OCI-LY7 (cell line): Measurements from ENCODE around the gene GPR61. TPM values are rescaled to one million over a fixed set of nuclear protein-coding genes. Genes with fewer than 3 reads are reported as not detected.

Experiments used
- BruUV-seq: library from RNA; stranded (reverse); fragments of 400-500 nt; replicated peaks from 2 replicates; lab custom pipeline; 2021; lab: Mats Ljungman, UMichigan
- CTCF ChIA-PET: fragments of 300-600 bp; sonication (Branson Sonifier 250); formaldehyde crosslinking; loops from one replicate; lab custom pipeline; 2022; ENCODE audit warnings: antibody characterized with exemption; ENCODE audit not compliant: unreplicated experiment; lab: Charles Lee
- POLR2A ChIA-PET: fragments of 300-600 bp; sonication (Branson Sonifier 250); formaldehyde crosslinking; loops from one replicate; lab custom pipeline; 2022; ENCODE audit warnings: antibody characterized with exemption; lab: Charles Lee
- DNase-seq: peaks from one replicate; pipeline ENCODE4 v3.0.0-alpha.2; 2015; ENCODE audit warnings: low spot score
- H2AFZ ChIP-seq: fragments of 200-600 bp; sonication (generic), shearing (Covaris generic); 2 replicates; pipeline ENCODE4 v1.6.1; 2014; ENCODE audit warnings: mild to moderate bottlenecking, antibody characterized with exemption, low read length, moderate library complexity
- H3K27ac ChIP-seq: fragments of 200-600 bp; sonication (generic); 2 replicates; pipeline ENCODE4 v1.5.1; 2014; ENCODE audit warnings: mixed run types, low read depth, mild to moderate bottlenecking, moderate library complexity, low read length, inconsistent platforms; ENCODE audit not compliant: poor library complexity, severe bottlenecking
- H3K36me3 ChIP-seq: fragments of 200-600 bp; sonication (generic); 2 replicates; pipeline ENCODE4 v1.6.1; 2014; ENCODE audit warnings: mild to moderate bottlenecking, antibody characterized with exemption, low read length, moderate library complexity, mixed read lengths; ENCODE audit not compliant: insufficient read depth
- H3K4me1 ChIP-seq: fragments of 200-600 bp; sonication (generic); 2 replicates; pipeline ENCODE4 v1.5.1; 2014; ENCODE audit warnings: mild to moderate bottlenecking, low read length; ENCODE audit not compliant: insufficient read depth, poor library complexity, severe bottlenecking
- H3K4me2 ChIP-seq: fragments of 200-600 bp; sonication (generic); 2 replicates; pipeline ENCODE4 v1.6.1; 2014; ENCODE audit warnings: mild to moderate bottlenecking, low read length
- H3K4me3 ChIP-seq: fragments of 200-600 bp; sonication (generic); 2 replicates; pipeline ENCODE4 v1.5.1; 2014; ENCODE audit warnings: mild to moderate bottlenecking, low read depth, low read length; ENCODE audit not compliant: poor library complexity, severe bottlenecking
- H3K79me2 ChIP-seq: fragments of 200-600 bp; sonication (generic); 2 replicates; pipeline ENCODE4 v1.6.1; 2016; ENCODE audit warnings: low read depth, mild to moderate bottlenecking, low read length, moderate library complexity, mixed read lengths; ENCODE audit not compliant: insufficient read depth
- H3K9me2 ChIP-seq: fragments of 200-600 bp; sonication (generic); 2 replicates; pipeline ENCODE4 v1.6.1; 2016; ENCODE audit warnings: mild to moderate bottlenecking, low read length, mixed read lengths; ENCODE audit not compliant: insufficient read depth
- H3K9me3 ChIP-seq: fragments of 200-600 bp; sonication (generic); 2 replicates; pipeline ENCODE4 v1.6.1; 2014; ENCODE audit warnings: mild to moderate bottlenecking, mixed run types, low read length, mixed read lengths
- H4K20me1 ChIP-seq: fragments of 200-600 bp; sonication (generic); 2 replicates; pipeline ENCODE4 v1.6.1; 2014; ENCODE audit warnings: mild to moderate bottlenecking, antibody characterized with exemption, low read length, moderate library complexity, mixed read lengths; ENCODE audit not compliant: insufficient read depth
- CTCF ChIP-seq: fragments of 200-600 bp; sonication (generic); conservative IDR thresholded peaks from 2 replicates; pipeline ENCODE4 v1.5.1; 2014; ENCODE audit warnings: mild to moderate bottlenecking, antibody characterized with exemption, low read length, moderate library complexity, mixed read lengths
- EZH2phosphoT487 ChIP-seq: fragments of 200-600 bp; sonication (generic); IDR thresholded peaks from 2 replicates; pipeline ENCODE4 v1.6.1; 2018; ENCODE audit warnings: low read depth, borderline replicate concordance, mild to moderate bottlenecking, mixed run types, antibody characterized with exemption, low read length, moderate library complexity, mixed read lengths
- intact Hi-C: fragments of 100-400 bp; cut with micrococcal nuclease; formaldehyde crosslinking; loops from one replicate; pipeline ENCODE4 v1.10.0; 2022; ENCODE audit not compliant: unreplicated experiment
- small RNA-seq: library from RNA; depleted of rRNA; stranded (forward); fragments of <200 nt; gene quantifications from one replicate; pipeline ENCODE3, GENCODE V24; 2014
- total RNA-seq, 2 experiments: library from RNA; depleted of rRNA in 1 of 2; stranded (reverse); fragments of >200 nt in 1 of 2; shearing (Covaris generic) in 1 of 2; gene quantifications; 2 replicates each; pipeline ENCODE4 v1.2.3, GENCODE V29; 2014 to 2022

The GPR61 gene
- total RNA-seq, 2 experiments from 2014 or later: not detected

GRCh38 chr1:109595531-109595930 is 55.9 kb downstream of the GPR61 start:
- no peaks in the 10 kb centered on the region for H3K4me1 ChIP-seq
- no peaks in the 10 kb centered on the region for H4K20me1 ChIP-seq
- intact Hi-C loops: no loop called here
- no peak for DNase-seq
- no peaks in the 10 kb centered on the region for H3K79me2 ChIP-seq
- H3K4me3 ChIP-seq: no peak overlapping the region
- H3K9me3 ChIP-seq: no peaks in the 10 kb centered on the region
- BruUV-seq: no TSS peak
- no peak overlapping the region for H3K27ac ChIP-seq
- TF ChIP-seq EZH2phosphoT487 (no peak), CTCF (no peak)
- ChIA-PET POLR2A (interaction anchor here (0.9 kb wide), 2 partner anchors 44 to 48 kb away, joined by 3 to 4 read pairs; no protein-coding TSS in a partner anchor), CTCF (no interaction called here)
- no peak overlapping the region for H3K4me2 ChIP-seq
- H3K9me2 ChIP-seq: no peaks in the 10 kb centered on the region
- peaks cover 43% of the 10 kb centered on the region for H3K36me3 ChIP-seq
- no peak overlapping the region for H2AFZ ChIP-seq

Small RNAs within 50 kb of the gene (small RNA-seq; reads per million reads assigned to genes)
- not detected for gene RNU6V

Other genes with a start within 250 kb of the GPR61 start
- gene MYBPHL, start 232.9 kb upstream of the GPR61 start, total RNA-seq (2014; rRNA removed; shearing (Covaris generic)): 0.16 TPM in 1 of 2 replicates, not detected in the other
- 0.35 TPM in 1 of 2 replicates, not detected in the other for gene MYBPHL, start 232.9 kb upstream of the GPR61 start, total RNA-seq (2022)
- gene SORT1, start 142.0 kb upstream of the GPR61 start, total RNA-seq (2014; rRNA removed; shearing (Covaris generic)): 16.2 and 21.8 TPM in 2 replicates
- 40.8 and 45.5 TPM in 2 replicates for gene SORT1, start 142.0 kb upstream of the GPR61 start, total RNA-seq (2022)
- 46.3 and 53.3 TPM in 2 replicates for gene PSMA5, start 113.4 kb upstream of the GPR61 start, total RNA-seq (2014; rRNA removed; shearing (Covaris generic))
- 141 and 152 TPM in 2 replicates for gene PSMA5, start 113.4 kb upstream of the GPR61 start, total RNA-seq (2022)
- not detected in 2 replicates for gene SYPL2, start 73.3 kb upstream of the GPR61 start, total RNA-seq (2014; rRNA removed; shearing (Covaris generic))
- gene SYPL2, start 73.3 kb upstream of the GPR61 start, total RNA-seq (2022): not detected in 2 replicates
- gene ATXN7L2, start 56.0 kb upstream of the GPR61 start, total RNA-seq (2014; rRNA removed; shearing (Covaris generic)): 6.5 and 13.1 TPM in 2 replicates
- 8.2 and 9.6 TPM in 2 replicates for gene ATXN7L2, start 56.0 kb upstream of the GPR61 start, total RNA-seq (2022)
- 5.8 and 6.2 TPM in 2 replicates for gene CYB561D1, start 45.8 kb upstream of the GPR61 start, total RNA-seq (2014; rRNA removed; shearing (Covaris generic))
- gene CYB561D1, start 45.8 kb upstream of the GPR61 start, total RNA-seq (2022): 10.5 and 11.3 TPM in 2 replicates
- 0.16 and 0.33 TPM in 2 replicates for gene AMIGO1, start 30.1 kb upstream of the GPR61 start, total RNA-seq (2014; rRNA removed; shearing (Covaris generic))
- gene AMIGO1, start 30.1 kb upstream of the GPR61 start, total RNA-seq (2022): 0.15 and 0.17 TPM in 2 replicates
- 3.8 and 4.1 TPM in 2 replicates for gene GNAI3, start 8.7 kb downstream of the GPR61 start, total RNA-seq (2014; rRNA removed; shearing (Covaris generic))
- gene GNAI3, start 8.7 kb downstream of the GPR61 start, total RNA-seq (2022): 5.4 and 6.1 TPM in 2 replicates
- gene GNAT2, start 79.7 kb downstream of the GPR61 start, total RNA-seq (2014; rRNA removed; shearing (Covaris generic)): not detected in 2 replicates
- 1.3 and 2.0 TPM in 2 replicates for gene GNAT2, start 79.7 kb downstream of the GPR61 start, total RNA-seq (2022)
- 51.8 and 62.7 TPM in 2 replicates for gene AMPD2, start 80.0 kb downstream of the GPR61 start, total RNA-seq (2014; rRNA removed; shearing (Covaris generic))
- gene AMPD2, start 80.0 kb downstream of the GPR61 start, total RNA-seq (2022): 56.8 and 66.2 TPM in 2 replicates
- gene GSTM4, start 116.2 kb downstream of the GPR61 start, total RNA-seq (2014; rRNA removed; shearing (Covaris generic)): 3.4 and 6.0 TPM in 2 replicates
- 6.8 and 8.0 TPM in 2 replicates for gene GSTM4, start 116.2 kb downstream of the GPR61 start, total RNA-seq (2022)
- 0.38 and 1.4 TPM in 2 replicates for gene GSTM2, start 128.2 kb downstream of the GPR61 start, total RNA-seq (2014; rRNA removed; shearing (Covaris generic))
- 0.76 and 0.89 TPM in 2 replicates for gene GSTM2, start 128.2 kb downstream of the GPR61 start, total RNA-seq (2022)
- not detected in 2 replicates for gene GSTM1, start 147.9 kb downstream of the GPR61 start, total RNA-seq (2014; rRNA removed; shearing (Covaris generic))
- gene GSTM1, start 147.9 kb downstream of the GPR61 start, total RNA-seq (2022): not detected in 2 replicates
- gene GSTM5, start 172.4 kb downstream of the GPR61 start, total RNA-seq (2014; rRNA removed; shearing (Covaris generic)): not detected in 2 replicates
- gene GSTM5, start 172.4 kb downstream of the GPR61 start, total RNA-seq (2022): not detected in 2 replicates
- not detected in 2 replicates for gene GSTM3, start 201.2 kb downstream of the GPR61 start, total RNA-seq (2014; rRNA removed; shearing (Covaris generic))
- gene GSTM3, start 201.2 kb downstream of the GPR61 start, total RNA-seq (2022): not detected in 2 replicates
- not detected in 2 replicates for gene EPS8L3, start 224.1 kb downstream of the GPR61 start, total RNA-seq (2014; rRNA removed; shearing (Covaris generic))
- not detected in 2 replicates for gene EPS8L3, start 224.1 kb downstream of the GPR61 start, total RNA-seq (2022)